ENCODE results near the gene ADAMTS12. TPM values are rescaled to one million over a fixed set of nuclear protein-coding genes. Genes with fewer than 3 reads are reported as not detected.

ADAMTS12 gene
- polyA plus RNA-seq, 3 donors, result not detected

DNA sequence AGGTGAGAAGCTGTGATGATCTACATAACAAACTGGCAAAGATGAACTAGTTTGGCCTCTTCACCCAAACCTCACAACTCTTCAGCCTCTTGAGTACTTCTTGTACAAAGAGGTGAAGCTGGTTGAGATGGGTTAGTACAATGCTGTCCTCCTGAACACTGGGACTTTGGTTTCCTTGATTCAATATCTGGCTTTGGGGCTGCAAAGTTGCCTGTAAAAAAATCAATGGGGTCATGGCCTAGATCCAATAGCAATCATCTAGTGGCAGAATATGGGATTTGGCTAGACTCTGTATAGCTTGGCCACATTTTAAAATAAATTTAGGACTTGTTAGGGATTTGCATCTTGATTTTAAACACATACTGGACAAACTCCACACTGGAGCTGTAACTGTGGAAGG is 179.1 kb downstream of the ADAMTS12 start:
- H3K36me3 Mint-ChIP-seq, result no peaks in the 10 kb centered on the region
- H3K27me3 ChIP-seq (ENCODE audit: control insufficient read depth in 2 of 2, insufficient read depth in 2 of 2, low read length in 2 of 2), result no peaks in the 10 kb centered on the region
- H3K4me3 Mint-ChIP-seq, result no peak overlapping the region
- no peak for DNase-seq
- H3K4me1 ChIP-seq (ENCODE audit: control insufficient read depth in 1 of 2, insufficient read depth in 2 of 2, low read length in 2 of 2), result peaks cover 24 to 47% of the 10 kb centered on the region in 2 donors
- H3K4me2 ChIP-seq (replicated peaks; ENCODE audit: extremely low read depth, low read length, poor library complexity, severe bottlenecking), result peak overlapping the region; percentile 34
- no peak overlapping the region for H3K9ac ChIP-seq (ENCODE audit: insufficient read depth, low read length, poor library complexity, severe bottlenecking)
- peak overlapping the region in 1 of 2 donors; percentile 83 for H3K27ac ChIP-seq (ENCODE audit: low read depth in 1 of 2, low read length in 2 of 2)
- peak overlapping the region in 4 of 7 donors; percentile 75 to 93 (median 86) for H3K27ac Mint-ChIP-seq
- no peaks in the 10 kb centered on the region for H3K27me3 Mint-ChIP-seq (ENCODE audit: low read depth in 3 of 3)
- intact Hi-C loops (cut with micrococcal nuclease), result no loop called here
- H3K79me2 ChIP-seq (ENCODE audit: insufficient read depth, low read length), result no peaks in the 10 kb centered on the region
- H4K20me1 ChIP-seq (ENCODE audit: insufficient read depth, low read length), result no peaks in the 10 kb centered on the region
- no peaks in the 10 kb centered on the region for H3K9me3 ChIP-seq (replicated peaks in 1 of 2; ENCODE audit: control insufficient read depth in 1 of 2, insufficient read depth in 1 of 2, low read length in 2 of 2)
- H2AFZ ChIP-seq (ENCODE audit: insufficient read depth, low read depth, low read length, poor library complexity, severe bottlenecking), result peak overlapping the region; percentile 16
- no peaks in the 10 kb centered on the region for H3K36me3 ChIP-seq (replicated peaks in 1 of 2; ENCODE audit: control insufficient read depth in 1 of 2, insufficient read depth in 2 of 2, low read length in 2 of 2)
- TF ChIP-seq, protein P1, sequence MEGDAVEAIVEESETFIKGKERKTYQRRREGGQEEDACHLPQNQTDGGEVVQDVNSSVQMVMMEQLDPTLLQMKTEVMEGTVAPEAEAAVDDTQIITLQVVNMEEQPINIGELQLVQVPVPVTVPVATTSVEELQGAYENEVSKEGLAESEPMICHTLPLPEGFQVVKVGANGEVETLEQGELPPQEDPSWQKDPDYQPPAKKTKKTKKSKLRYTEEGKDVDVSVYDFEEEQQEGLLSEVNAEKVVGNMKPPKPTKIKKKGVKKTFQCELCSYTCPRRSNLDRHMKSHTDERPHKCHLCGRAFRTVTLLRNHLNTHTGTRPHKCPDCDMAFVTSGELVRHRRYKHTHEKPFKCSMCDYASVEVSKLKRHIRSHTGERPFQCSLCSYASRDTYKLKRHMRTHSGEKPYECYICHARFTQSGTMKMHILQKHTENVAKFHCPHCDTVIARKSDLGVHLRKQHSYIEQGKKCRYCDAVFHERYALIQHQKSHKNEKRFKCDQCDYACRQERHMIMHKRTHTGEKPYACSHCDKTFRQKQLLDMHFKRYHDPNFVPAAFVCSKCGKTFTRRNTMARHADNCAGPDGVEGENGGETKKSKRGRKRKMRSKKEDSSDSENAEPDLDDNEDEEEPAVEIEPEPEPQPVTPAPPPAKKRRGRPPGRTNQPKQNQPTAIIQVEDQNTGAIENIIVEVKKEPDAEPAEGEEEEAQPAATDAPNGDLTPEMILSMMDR (IDR thresholded peaks at IDR 0.05), result no peak
- peaks cover 0 to 12% (median 4%) of the 10 kb centered on the region in 7 donors for H3K9me3 Mint-ChIP-seq
- H3K4me3 ChIP-seq (replicated peaks in 1 of 3; ENCODE audit: low read depth in 2 of 3, low read length in 3 of 3), result no peak overlapping the region
- H3K4me1 Mint-ChIP-seq, result no peaks in the 10 kb centered on the region

DNA sequence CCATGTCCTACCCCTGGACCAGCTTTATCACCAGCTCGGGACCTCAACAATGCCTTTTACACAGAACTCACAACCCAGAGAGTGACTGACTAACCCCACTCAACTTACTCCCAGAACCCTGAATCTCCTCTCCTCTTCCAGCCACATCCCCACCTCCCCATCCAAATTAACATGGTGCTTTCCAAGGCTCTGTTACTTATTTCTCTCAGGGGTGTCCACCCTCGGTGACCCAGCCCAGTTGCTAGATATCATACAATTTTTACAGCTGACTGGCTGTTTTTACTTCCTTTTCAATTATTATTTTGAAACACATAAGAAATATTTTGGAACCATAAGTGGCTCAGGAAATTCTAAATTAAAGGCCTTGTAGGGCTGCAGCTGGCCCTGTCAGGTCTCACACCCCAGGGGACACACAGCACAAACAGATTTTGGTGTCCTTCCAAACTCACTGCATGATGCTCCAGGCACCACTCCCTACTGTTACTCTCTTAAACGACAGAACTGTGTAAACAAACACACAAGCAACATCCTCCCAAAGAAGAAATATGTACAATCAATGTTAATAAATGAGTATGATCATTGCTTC is 180.6 kb downstream of the ADAMTS12 start:
- H3K4me1 Mint-ChIP-seq, result no peaks in the 10 kb centered on the region
- Histone ChIP-seq H3K79me2 (ENCODE audit: insufficient read depth, low read length) (no peaks in the 10 kb centered on the region), H3K36me3 (replicated peaks in 1 of 2; ENCODE audit: control insufficient read depth in 1 of 2, insufficient read depth in 2 of 2, low read length in 2 of 2) (no peaks in the 10 kb centered on the region), H2AFZ (ENCODE audit: insufficient read depth, low read depth, low read length, poor library complexity, severe bottlenecking) (no peak overlapping the region), H3K4me1 (ENCODE audit: control insufficient read depth in 1 of 2, insufficient read depth in 2 of 2, low read length in 2 of 2) (peaks cover 24 to 47% of the 10 kb centered on the region in 2 donors), H3K9me3 (replicated peaks in 1 of 2; ENCODE audit: control insufficient read depth in 1 of 2, insufficient read depth in 1 of 2, low read length in 2 of 2) (no peaks in the 10 kb centered on the region), H3K4me3 (replicated peaks in 1 of 3; ENCODE audit: low read depth in 2 of 3, low read length in 3 of 3) (no peak overlapping the region), H3K9ac (ENCODE audit: insufficient read depth, low read length, poor library complexity, severe bottlenecking) (no peak overlapping the region), H4K20me1 (ENCODE audit: insufficient read depth, low read length) (no peaks in the 10 kb centered on the region), H3K4me2 (replicated peaks; ENCODE audit: extremely low read depth, low read length, poor library complexity, severe bottlenecking) (no peak overlapping the region), H3K27ac (ENCODE audit: low read depth in 1 of 2, low read length in 2 of 2) (no peak overlapping the region), H3K27me3 (ENCODE audit: control insufficient read depth in 2 of 2, insufficient read depth in 2 of 2, low read length in 2 of 2) (no peaks in the 10 kb centered on the region)
- no peak overlapping the region for H3K4me3 Mint-ChIP-seq
- H3K27me3 Mint-ChIP-seq (ENCODE audit: low read depth in 3 of 3), result no peaks in the 10 kb centered on the region
- TF ChIP-seq, protein P1 (IDR thresholded peaks at IDR 0.05), result no peak
- WGBS (ENCODE audit: insufficient coverage), result 92% methylated on average over 1 of the region's 3 CpGs
- intact Hi-C loops (cut with micrococcal nuclease), result no loop called here
- H3K27ac Mint-ChIP-seq, result no peak overlapping the region
- no peak for DNase-seq
- H3K36me3 Mint-ChIP-seq, result no peaks in the 10 kb centered on the region
- H3K9me3 Mint-ChIP-seq, result peaks cover 0 to 16% (median 7%) of the 10 kb centered on the region in 7 donors

Measured in CD14-positive monocyte (primary cell).